Ishikawa (cell line): ENCODE results near the gene SLC1A2.

Source experiments
- CEBPB ChIP-seq: IDR thresholded peaks from 2 replicates; pipeline ENCODE4 v1.6.1; 2012
- CREB1 ChIP-seq: IDR thresholded peaks from 2 replicates; pipeline ENCODE4 v1.6.1; 2012; ENCODE audit warnings: low read depth
- EGR1 ChIP-seq: IDR thresholded peaks from 2 replicates; pipeline ENCODE4 v1.6.1; 2012
- EP300 ChIP-seq: IDR thresholded peaks from 2 replicates; pipeline ENCODE4 v1.6.1; 2012; ENCODE audit warnings: borderline replicate concordance
- FOXM1 ChIP-seq: IDR thresholded peaks from 2 replicates; pipeline ENCODE4 v1.6.1; 2012; ENCODE audit warnings: low read depth, borderline replicate concordance
- MAX ChIP-seq: IDR thresholded peaks from 2 replicates; pipeline ENCODE4 v1.6.1; 2012
- NFIC ChIP-seq: IDR thresholded peaks from 2 replicates; pipeline ENCODE4 v1.6.1; 2012
- RAD21 ChIP-seq: IDR thresholded peaks from 2 replicates; pipeline ENCODE4 v1.6.1; 2012; ENCODE audit warnings: low read depth
- REST ChIP-seq: IDR thresholded peaks from 2 replicates; pipeline ENCODE4 v1.6.1; 2012; ENCODE audit warnings: low read depth, mild to moderate bottlenecking
- TAF1 ChIP-seq: IDR thresholded peaks from 2 replicates; pipeline ENCODE4 v1.6.1; 2012; ENCODE audit warnings: low read depth, mild to moderate bottlenecking
- TCF12 ChIP-seq: IDR thresholded peaks from 2 replicates; pipeline ENCODE4 v1.6.1; 2012; ENCODE audit warnings: low read depth
- TEAD4 ChIP-seq: IDR thresholded peaks from 2 replicates; pipeline ENCODE4 v1.6.1; 2012
- USF1 ChIP-seq: IDR thresholded peaks from 2 replicates; pipeline ENCODE4 v1.6.1; 2012
- YY1 ChIP-seq: IDR thresholded peaks from 2 replicates; pipeline ENCODE4 v1.6.1; 2012; ENCODE audit warnings: low read depth
- ZBTB7A ChIP-seq: IDR thresholded peaks from 2 replicates; pipeline ENCODE4 v1.6.1; 2012; ENCODE audit warnings: low read depth

Gene SLC1A2

GRCh38 chr11:35344681-35345574, 74.4 kb downstream of the SLC1A2 start:
- TF ChIP-seq REST: no peak
- no peak for TF ChIP-seq USF1
- no peak for TF ChIP-seq FOXM1
- TF ChIP-seq TCF12: no peak
- no peak for TF ChIP-seq RAD21
- TF ChIP-seq CEBPB: no peak
- TF ChIP-seq CREB1: no peak
- no peak for TF ChIP-seq MAX
- TF ChIP-seq NFIC: no peak
- TF ChIP-seq EGR1: no peak
- no peak for TF ChIP-seq ZBTB7A
- no peak for TF ChIP-seq EP300
- TF ChIP-seq YY1: no peak
- TF ChIP-seq TEAD4: no peak

- no peak for TF ChIP-seq RAD21
- no peak for TF ChIP-seq CEBPB
- no peak for TF ChIP-seq EGR1
- no peak for TF ChIP-seq EP300
- no peak for TF ChIP-seq REST
Measured at GRCh38 chr11:35343033-35343598, 76.2 kb downstream of the SLC1A2 start.

- TF ChIP-seq FOXM1 (no peak), EGR1 (no peak), ZBTB7A (no peak), NFIC (no peak), REST (no peak), MAX (no peak), TCF12 (no peak), CREB1 (no peak), TAF1 (no peak), YY1 (no peak), CEBPB (no peak), RAD21 (no peak), EP300 (no peak)
Measured at GRCh38 chr11:35340715-35341114, 78.6 kb downstream of the SLC1A2 start.

- TF ChIP-seq EGR1: no peak
- no peak for TF ChIP-seq EP300
- TF ChIP-seq REST: no peak
- TF ChIP-seq FOXM1: no peak
- no peak for TF ChIP-seq RAD21
- no peak for TF ChIP-seq TEAD4
- no peak for TF ChIP-seq USF1
- no peak for TF ChIP-seq MAX
- TF ChIP-seq TCF12: no peak
- no peak for TF ChIP-seq NFIC
Measured at GRCh38 chr11:35340071-35340470, 79.3 kb downstream of the SLC1A2 start.
